Endothelial cell (in vitro differentiated cells): ENCODE measurements around the gene UBE2Q2. TPM values are rescaled to one million over a fixed set of nuclear protein-coding genes. Genes with fewer than 3 reads are reported as not detected.

Experiments used
- DNase-seq: peaks from one replicate; pipeline ENCODE4 v3.0.0; 2021; ENCODE audit warnings: low spot score
- H3K27ac Mint-ChIP-seq: one replicate; pipeline ENCODE4 v1.8.0; 2021; ENCODE audit warnings: mixed read lengths, inconsistent platforms; ENCODE audit not compliant: unreplicated experiment
- H3K27me3 Mint-ChIP-seq: one replicate; pipeline ENCODE4 v1.8.0; 2021; ENCODE audit warnings: mild to moderate bottlenecking, moderate library complexity, mixed read lengths, inconsistent platforms; ENCODE audit not compliant: unreplicated experiment
- H3K36me3 Mint-ChIP-seq: one replicate; pipeline ENCODE4 v1.8.0; 2021; ENCODE audit warnings: mild to moderate bottlenecking, low read depth, mixed read lengths, inconsistent platforms; ENCODE audit not compliant: unreplicated experiment
- H3K4me1 Mint-ChIP-seq: one replicate; pipeline ENCODE4 v1.8.0; 2021; ENCODE audit warnings: mild to moderate bottlenecking, mixed read lengths, inconsistent platforms; ENCODE audit not compliant: unreplicated experiment
- H3K4me3 Mint-ChIP-seq: one replicate; pipeline ENCODE4 v1.8.0; 2021; ENCODE audit warnings: mild to moderate bottlenecking, mixed read lengths, inconsistent platforms; ENCODE audit not compliant: unreplicated experiment
- H3K9me3 Mint-ChIP-seq: one replicate; pipeline ENCODE4 v1.8.0; 2021; ENCODE audit warnings: mixed read lengths, inconsistent platforms; ENCODE audit not compliant: unreplicated experiment
- CTCF ChIP-seq: fragments of 200-600 bp; sonication (generic); IDR thresholded peaks from one replicate; pipeline ENCODE4 v1.5.0; 2021; ENCODE audit warnings: antibody characterized with exemption; ENCODE audit not compliant: unreplicated experiment
- total RNA-seq: library from RNA; stranded (reverse); fragmentation: NEBNext Ultra II Directional; extraction: Animal tissue kit (Norgen Biotek cat#: 25700); gene quantifications from one replicate; pipeline ENCODE4 v1.2.1, GENCODE V29; 2021; ENCODE audit not compliant: unreplicated experiment

Gene UBE2Q2
- total RNA-seq, 1 donor from 2014 or later = 28.9 TPM

GRCh38 chr15:75948761-75949296 is 105.6 kb downstream of the UBE2Q2 start:
- H3K36me3 Mint-ChIP-seq = no peaks in the 10 kb centered on the region

More at GRCh38 chr15:75948761-75949296, 105.6 kb downstream of the UBE2Q2 start:
- no peaks in the 10 kb centered on the region for H3K4me1 Mint-ChIP-seq
- DNase-seq = no peak
- H3K27ac Mint-ChIP-seq = no peak overlapping the region
- no peak for TF ChIP-seq CTCF
- H3K4me3 Mint-ChIP-seq = no peak overlapping the region
- H3K27me3 Mint-ChIP-seq = no peaks in the 10 kb centered on the region
- H3K9me3 Mint-ChIP-seq = no peaks in the 10 kb centered on the region

Other genes starting within 250 kb of the UBE2Q2 start
- gene SNUPN, start 217.7 kb upstream of the UBE2Q2 start, total RNA-seq = 16.5 TPM
- 33.5 TPM for gene IMP3, start 203.2 kb upstream of the UBE2Q2 start, total RNA-seq
- gene SNX33, start 195.5 kb upstream of the UBE2Q2 start, total RNA-seq = 17.3 TPM
- gene CSPG4, start 130.6 kb upstream of the UBE2Q2 start, total RNA-seq = 0.18 TPM
- gene FBXO22, start 60.4 kb downstream of the UBE2Q2 start, total RNA-seq = 31.6 TPM
- gene NRG4, start 169.0 kb downstream of the UBE2Q2 start, total RNA-seq = 2.7 TPM
- 8.1 TPM for gene TMEM266, start 216.5 kb downstream of the UBE2Q2 start, total RNA-seq